IPS DF 6.9 (cell line): ENCODE results near the gene MAEA.
"Not testable (repeated sequence)": the region's sequence is repeated elsewhere in the genome, so short reads cannot be mapped to it uniquely, and the experiment has no call there.

Source experiments
- DNase-seq: peaks from one replicate; pipeline ENCODE4 v3.0.0-alpha.2; 2013; ENCODE audit warnings: low read depth, low spot score
- H3K27ac ChIP-seq: one replicate; pipeline ENCODE4 v1.5.1; 2013; ENCODE audit warnings: low read length, control low read depth
- H3K27me3 ChIP-seq: 2 replicates; pipeline ENCODE4 v1.6.1; 2013; ENCODE audit warnings: mild to moderate bottlenecking, low read length; ENCODE audit not compliant: control insufficient read depth, insufficient read depth
- H3K36me3 ChIP-seq: 2 replicates; pipeline ENCODE4 v1.6.1; 2013; ENCODE audit warnings: low read length; ENCODE audit not compliant: control insufficient read depth, insufficient read depth
- H3K4me1 ChIP-seq: 2 replicates; pipeline ENCODE4 v1.6.1; 2013; ENCODE audit warnings: low read length; ENCODE audit not compliant: control insufficient read depth, insufficient read depth
- H3K4me3 ChIP-seq: 2 replicates; pipeline ENCODE4 v1.5.1; 2013; ENCODE audit warnings: mild to moderate bottlenecking, low read length
- H3K9me3 ChIP-seq: 2 replicates; pipeline ENCODE4 v1.6.1; 2013; ENCODE audit warnings: low read length, inconsistent platforms; ENCODE audit not compliant: control insufficient read depth, insufficient read depth
- WGBS: extraction: QIAGEN DNeasy Blood & Tissue Kit; methylation state at CpG from one replicate; pipeline ENCODE4 v1.1.7; 2013; ENCODE audit warnings: mixed read lengths, missing lambda C conversion rate; ENCODE audit not compliant: insufficient read length, insufficient coverage; 5-methylcytosine and 5-hydroxymethylcytosine counted together

The MAEA gene

DNA sequence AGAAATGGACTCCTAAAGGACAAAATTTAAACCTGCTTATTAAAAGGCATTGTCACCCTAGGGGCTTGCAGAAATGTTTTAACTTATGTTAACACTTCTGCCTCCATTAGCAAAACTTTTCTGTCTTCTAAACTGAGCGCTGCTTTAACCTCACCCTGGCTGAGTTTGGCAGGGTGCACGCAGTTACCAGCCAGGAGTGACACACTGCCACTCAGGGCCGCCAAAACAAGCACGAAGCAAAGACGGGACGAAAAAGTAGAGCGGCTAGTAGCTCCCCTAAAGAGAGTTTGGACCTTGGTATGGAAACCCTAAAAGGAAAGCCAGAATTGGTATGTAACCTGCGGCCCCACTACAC, 33.6 kb downstream of the MAEA start:
- no peaks in the 10 kb centered on the region for H3K9me3 ChIP-seq
- no CpG with 5 or more reads among the region's 8 CpGs for WGBS
- no peaks in the 10 kb centered on the region for H3K27me3 ChIP-seq
- peaks cover 23% of the 10 kb centered on the region for H3K36me3 ChIP-seq
- H3K4me1 ChIP-seq, result no peaks in the 10 kb centered on the region; the same call in 1 of the 2 replicates
- DNase-seq, result no peak
- no peak overlapping the region for H3K4me3 ChIP-seq
- no peak overlapping the region for H3K27ac ChIP-seq

DNA sequence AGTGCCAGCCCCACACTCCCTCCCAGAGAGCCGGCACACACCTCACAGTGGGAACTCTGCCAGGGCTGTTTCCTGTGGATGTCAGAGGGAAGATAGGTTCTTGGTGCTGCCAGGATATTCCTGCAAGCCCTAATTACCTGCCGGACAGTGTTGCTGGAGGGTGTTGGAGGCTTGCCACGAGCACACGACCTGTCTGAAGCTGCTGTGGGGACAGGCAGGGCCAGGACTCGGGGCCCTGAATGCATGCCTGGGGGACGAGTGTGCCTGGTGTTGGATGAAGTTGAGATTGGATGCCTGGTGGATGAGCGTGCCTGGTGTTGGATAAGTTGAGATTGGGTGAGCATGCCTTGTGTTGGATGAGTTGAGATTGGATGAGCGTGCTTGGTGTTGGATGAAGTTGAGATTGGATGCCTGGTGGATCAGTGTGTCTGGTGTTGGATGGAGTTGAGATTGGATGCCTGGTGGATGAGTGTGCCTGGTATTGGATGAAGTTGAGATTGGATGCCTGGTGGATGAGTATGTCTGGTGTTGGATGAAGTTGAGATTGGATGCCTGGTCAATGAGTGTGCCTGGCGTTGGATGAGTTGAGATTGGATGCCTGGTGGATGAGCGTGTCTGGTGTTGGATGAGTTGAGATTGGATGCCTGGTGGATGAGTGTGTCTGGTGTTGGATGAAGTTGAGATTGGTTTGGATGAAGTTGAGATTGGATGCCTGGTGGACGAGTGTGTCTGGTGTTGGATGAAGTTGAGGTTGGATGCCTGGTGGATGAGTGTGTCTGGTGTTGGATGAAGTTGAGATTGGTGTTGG, 34.1 kb downstream of the MAEA start:
- Histone ChIP-seq H3K36me3 (peaks cover 28% of the 10 kb centered on the region), H3K4me1 (no peaks in the 10 kb centered on the region; the same call in 1 of the 2 replicates), H3K4me3 (no peak overlapping the region), H3K27ac (no peak overlapping the region), H3K27me3 (no peaks in the 10 kb centered on the region), H3K9me3 (no peaks in the 10 kb centered on the region)
- WGBS, result 100% methylated on average over 2 of the region's 11 CpGs
- no peak for DNase-seq

DNA sequence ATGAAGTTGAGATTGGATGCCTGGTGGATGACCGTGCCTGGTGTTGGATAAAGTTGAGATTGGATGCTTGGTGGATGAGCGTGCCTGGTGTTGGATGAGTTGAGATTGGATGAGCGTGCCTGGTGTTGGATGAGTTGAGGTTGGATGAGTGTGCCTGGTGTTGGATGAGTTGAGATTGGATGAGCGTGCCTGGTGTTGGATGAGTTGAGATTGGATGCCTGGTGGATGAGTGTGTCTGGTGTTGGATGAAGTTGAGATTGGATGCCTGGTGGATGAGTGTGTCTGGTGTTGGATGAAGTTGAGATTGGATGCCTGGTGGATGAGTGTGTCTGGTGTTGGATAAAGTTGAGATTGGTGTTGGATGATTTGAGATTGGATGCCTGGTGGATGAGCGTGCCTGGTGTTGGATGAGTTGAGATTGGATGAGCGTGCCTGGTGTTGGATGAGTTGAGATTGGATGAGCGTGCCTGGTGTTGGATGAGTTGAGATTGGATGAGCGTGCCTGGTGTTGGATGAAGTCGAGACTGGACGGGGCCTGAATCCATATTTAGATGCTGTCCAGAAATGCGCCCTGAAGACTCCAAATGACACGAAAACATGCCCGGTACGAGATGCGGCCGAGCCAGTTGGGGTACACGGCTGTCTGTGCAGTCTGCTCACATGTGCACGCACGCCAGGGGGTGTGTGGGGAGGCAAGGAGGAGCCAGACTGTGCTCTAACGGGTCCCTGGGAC, 34.9 kb downstream of the MAEA start:
- not testable (repeated sequence) for H3K4me1 ChIP-seq, H3K9me3 ChIP-seq, H3K27ac ChIP-seq, H3K27me3 ChIP-seq, H3K4me3 ChIP-seq, DNase-seq
- 100% methylated on average over 3 of the region's 20 CpGs for WGBS
- peaks cover 32% of the 10 kb centered on the region for H3K36me3 ChIP-seq

DNA sequence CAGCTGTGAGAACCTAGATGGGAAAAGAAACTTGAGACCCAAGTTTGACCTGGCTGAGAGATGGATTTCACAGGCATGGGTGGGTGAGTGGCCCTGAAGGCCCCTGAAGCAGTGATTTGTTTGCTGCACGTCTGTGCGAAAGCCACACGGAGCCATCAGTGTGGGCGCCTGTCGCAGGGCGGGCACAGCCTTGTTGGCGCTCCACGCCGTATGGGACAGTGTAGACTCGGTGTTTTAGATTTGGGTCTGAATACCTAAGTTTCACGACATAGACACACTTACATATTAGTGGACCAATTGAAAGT, 35.4 kb downstream of the MAEA start:
- H3K36me3 ChIP-seq, result peaks cover 32% of the 10 kb centered on the region
- WGBS, result no CpG with 5 or more reads among the region's 11 CpGs
- H3K27me3 ChIP-seq, result no peaks in the 10 kb centered on the region

DNA sequence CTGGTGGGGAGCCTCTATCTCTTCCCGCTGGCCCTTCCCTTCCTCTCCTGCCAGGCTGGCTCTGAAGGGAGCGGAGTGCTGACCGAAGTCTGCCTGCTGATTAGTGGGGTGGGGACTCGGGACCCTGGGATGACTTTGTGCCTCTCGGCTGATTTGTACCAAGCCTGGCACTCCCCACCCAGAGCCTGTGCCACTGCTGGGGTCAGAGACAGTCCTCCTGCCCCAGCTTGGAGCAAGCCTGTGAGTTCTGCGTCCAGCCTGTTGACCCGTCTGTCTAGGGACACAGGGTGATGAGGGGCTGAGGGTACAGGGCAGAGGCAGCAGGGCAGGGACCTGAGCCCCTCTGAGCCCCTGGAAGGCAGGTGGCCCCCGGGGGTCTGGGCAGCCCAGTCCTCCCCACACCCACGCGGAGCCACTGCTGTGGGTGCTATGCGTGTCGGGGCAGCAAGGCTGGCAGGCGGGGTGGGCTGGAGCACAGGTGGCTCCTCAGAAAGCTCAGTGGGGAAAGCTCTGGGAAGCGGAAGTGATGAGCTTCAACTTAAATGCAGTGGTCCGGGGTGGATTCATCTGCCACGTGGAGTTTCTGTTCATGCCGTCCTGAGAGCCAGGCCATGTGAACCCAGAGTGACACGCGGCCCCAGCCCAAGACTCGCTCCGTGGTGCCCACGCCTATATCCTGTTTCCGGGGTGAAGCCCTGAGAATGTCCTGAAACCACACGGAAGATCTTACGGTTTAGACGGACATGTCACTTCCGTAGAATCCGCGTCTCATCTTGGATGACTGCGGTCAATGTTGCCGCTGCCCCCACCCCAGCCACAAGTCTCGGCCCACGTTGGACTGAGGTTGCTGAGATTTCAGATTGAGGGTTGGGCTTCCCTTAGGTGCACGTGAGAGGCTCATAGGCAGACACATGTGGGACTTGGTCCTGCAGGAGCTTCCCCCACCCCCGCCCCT, 36.3 kb downstream of the MAEA start:
- Histone ChIP-seq H3K27ac (no peak overlapping the region), H3K4me1 (no peaks in the 10 kb centered on the region; the same call in 1 of the 2 replicates), H3K36me3 (peaks cover 32% of the 10 kb centered on the region), H3K4me3 (no peak overlapping the region), H3K27me3 (no peaks in the 10 kb centered on the region), H3K9me3 (no peaks in the 10 kb centered on the region)
- WGBS, result no CpG with 5 or more reads among the region's 35 CpGs
- DNase-seq, result no peak

More for the DNA sequence above, 35.4 kb downstream of the MAEA start:
- no peaks in the 10 kb centered on the region for H3K9me3 ChIP-seq
- no peak for DNase-seq
- H3K4me1 ChIP-seq, result no peaks in the 10 kb centered on the region; the same call in 1 of the 2 replicates
- no peak overlapping the region for H3K27ac ChIP-seq
- H3K4me3 ChIP-seq, result no peak overlapping the region

DNA sequence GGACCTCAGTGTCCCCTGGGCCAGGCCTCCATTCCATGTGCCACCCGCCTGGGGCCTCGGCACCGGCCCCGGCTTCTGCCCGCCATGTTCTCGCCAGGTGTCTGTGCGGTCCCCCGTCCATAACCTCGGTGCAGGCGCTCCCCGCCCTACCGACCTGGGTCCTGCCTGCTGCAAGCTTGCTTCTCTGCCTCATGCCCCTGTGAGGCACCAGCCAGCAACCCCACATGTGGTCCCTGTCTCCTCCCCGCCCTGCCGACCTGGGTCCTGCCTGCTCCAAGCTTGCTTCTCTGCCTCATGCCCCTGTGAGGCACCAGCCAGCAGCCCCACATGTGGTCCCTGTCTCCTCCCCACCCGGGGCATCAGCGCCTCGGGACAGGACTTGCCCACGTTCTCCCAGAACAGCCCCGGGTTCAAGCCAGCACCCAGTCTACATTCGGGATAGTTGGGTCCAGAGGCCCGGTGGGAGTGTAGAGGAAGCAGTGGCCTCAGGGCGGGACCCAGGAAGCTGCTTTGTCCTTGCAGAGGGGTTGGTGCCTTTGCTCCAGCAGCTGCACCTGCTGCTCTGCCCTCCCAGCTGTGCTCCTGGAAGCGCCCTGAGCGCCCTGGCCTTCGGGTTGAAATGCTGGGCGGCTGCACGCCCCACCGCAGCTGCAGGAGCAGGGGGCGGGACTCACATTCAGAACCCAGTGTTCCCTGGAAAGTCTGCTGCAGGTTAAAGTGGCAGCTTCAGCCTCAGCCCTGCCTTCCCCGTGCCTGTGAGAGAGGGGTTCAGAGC, 37.2 kb downstream of the MAEA start:
- no peaks in the 10 kb centered on the region for H3K9me3 ChIP-seq
- H3K4me1 ChIP-seq, result no peaks in the 10 kb centered on the region; the same call in 1 of the 2 replicates
- no peak overlapping the region for H3K4me3 ChIP-seq
- no peak for DNase-seq
- H3K36me3 ChIP-seq, result peaks cover 32% of the 10 kb centered on the region
- H3K27me3 ChIP-seq, result no peaks in the 10 kb centered on the region
- H3K27ac ChIP-seq, result no peak overlapping the region
- WGBS, result no CpG with 5 or more reads among the region's 30 CpGs

DNA sequence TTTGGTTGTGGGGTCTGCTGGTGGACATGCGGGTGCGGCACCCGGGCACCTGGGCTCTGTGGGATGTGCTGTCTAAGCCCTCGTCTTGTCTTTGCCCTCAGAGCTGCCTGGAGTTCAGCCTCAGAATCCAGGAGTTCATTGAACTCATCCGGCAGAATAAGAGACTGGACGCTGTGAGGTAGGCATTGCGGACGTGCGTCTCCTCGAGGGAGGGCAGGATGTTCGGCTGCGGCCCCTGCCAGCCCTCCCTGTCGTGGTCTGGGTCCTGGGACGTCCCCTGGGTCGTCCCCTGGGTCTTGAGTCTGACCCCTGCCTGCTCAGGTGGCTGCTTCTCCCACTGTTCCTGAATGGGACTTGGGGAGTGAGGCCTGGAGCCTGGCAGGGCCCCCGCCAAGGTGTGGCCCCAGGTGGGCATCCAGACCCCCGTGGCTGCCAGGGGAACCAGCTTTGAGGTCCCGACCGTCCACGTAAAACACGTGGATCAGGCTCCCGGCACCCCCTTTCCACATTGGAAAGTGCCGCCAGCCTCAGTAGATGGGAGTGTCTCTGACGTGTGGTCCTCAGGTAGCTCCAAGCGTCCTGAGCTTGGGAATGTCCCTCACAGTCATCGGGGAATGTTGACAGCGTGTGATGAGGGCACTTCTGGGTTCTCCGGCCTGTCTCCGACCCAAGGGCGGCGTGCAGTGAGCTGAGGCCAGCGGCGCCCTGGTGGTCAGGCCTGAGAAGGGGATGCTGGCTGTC, 38.0 kb downstream of the MAEA start:
- no CpG with 5 or more reads among the region's 33 CpGs for WGBS
- H3K36me3 ChIP-seq, result peaks cover 34% of the 10 kb centered on the region
- no peak for DNase-seq

DNA sequence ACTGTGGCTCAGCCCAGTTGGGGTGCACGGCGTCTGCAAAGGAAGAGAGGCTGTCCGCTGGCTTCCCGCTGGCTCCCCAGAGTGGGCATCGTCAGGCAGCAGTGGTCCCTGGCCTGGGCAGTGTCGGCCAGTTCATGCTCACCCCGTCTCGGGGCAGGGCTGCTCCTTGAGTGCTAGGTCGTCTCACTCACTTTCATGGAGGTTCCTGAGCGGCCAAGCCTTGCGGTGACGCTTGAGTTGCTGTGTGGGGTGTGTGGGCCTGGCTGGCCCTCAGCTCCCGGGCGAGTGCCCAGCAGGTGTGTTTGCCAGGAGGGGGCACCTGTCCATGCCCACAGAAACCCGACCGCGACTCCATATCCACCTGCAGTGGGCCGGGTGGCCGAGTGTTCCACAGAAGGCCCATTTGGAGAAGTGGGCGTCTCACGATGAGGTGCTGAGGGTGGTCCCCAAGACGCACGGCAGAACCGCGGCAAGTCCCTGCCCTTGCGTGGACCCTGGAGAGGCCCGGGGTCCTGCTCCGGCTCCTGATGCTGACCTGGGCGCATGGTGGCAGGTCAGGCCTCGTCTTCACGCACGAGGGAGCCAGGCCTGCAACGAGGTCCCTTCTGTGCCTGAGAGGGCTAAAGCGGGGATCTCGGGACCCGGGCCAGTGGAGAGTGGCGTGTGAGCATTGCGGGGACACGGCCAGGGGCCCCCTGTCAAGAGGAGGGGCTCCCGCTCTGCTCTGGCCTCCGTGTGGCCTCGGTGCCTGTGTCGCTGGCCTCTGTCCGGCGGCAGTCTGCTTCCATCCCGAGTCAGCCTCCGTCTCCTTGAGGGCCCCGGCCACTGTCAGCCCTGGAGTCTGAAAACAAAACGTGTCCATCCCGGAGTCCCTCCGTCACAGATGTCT, 38.8 kb downstream of the MAEA start:
- H3K36me3 ChIP-seq, result peaks cover 35% of the 10 kb centered on the region
- H3K4me3 ChIP-seq, result no peak overlapping the region
- no peak overlapping the region for H3K27ac ChIP-seq
- no peaks in the 10 kb centered on the region for H3K9me3 ChIP-seq
- no peaks in the 10 kb centered on the region; the same call in 1 of the 2 replicates for H3K4me1 ChIP-seq
- no CpG with 5 or more reads among the region's 51 CpGs for WGBS
- DNase-seq, result no peak
- H3K27me3 ChIP-seq, result no peaks in the 10 kb centered on the region

More for the DNA sequence above, 38.0 kb downstream of the MAEA start:
- H3K4me3 ChIP-seq, result no peak overlapping the region
- no peaks in the 10 kb centered on the region for H3K27me3 ChIP-seq
- no peaks in the 10 kb centered on the region; the same call in 1 of the 2 replicates for H3K4me1 ChIP-seq
- H3K27ac ChIP-seq, result no peak overlapping the region
- H3K9me3 ChIP-seq, result no peaks in the 10 kb centered on the region
